PC-3 (cell line): ENCODE measurements around the gene SREK1. TPM values are rescaled to one million over a fixed set of nuclear protein-coding genes. Genes with fewer than 3 reads are reported as not detected.
"Not testable (repeated sequence)": the region's sequence is repeated elsewhere in the genome, so short reads cannot be mapped to it uniquely, and the experiment has no call there.

Source experiments
- ATAC-seq: fragments of 200-7000 bp; cut with Tn5 transposase; 2 replicates; pipeline ENCODE4 v1.9.1; 2020; ENCODE audit warnings: mild to moderate bottlenecking, moderate library complexity
- BruUV-seq: library from RNA; stranded (reverse); fragments of 400-500 nt; replicated peaks from 2 replicates; lab custom pipeline; 2021; lab: Mats Ljungman, UMichigan
- CTCF ChIA-PET: fragments of 300-600 bp; sonication (Branson Sonifier 250); formaldehyde crosslinking; loops from one replicate; lab custom pipeline; 2022; ENCODE audit warnings: antibody characterized with exemption; lab: Charles Lee
- POLR2A ChIA-PET: fragments of 300-600 bp; sonication (Branson Sonifier 250); formaldehyde crosslinking; loops from one replicate; lab custom pipeline; 2022; ENCODE audit warnings: antibody characterized with exemption; ENCODE audit not compliant: unreplicated experiment; lab: Charles Lee
- DNase-seq: peaks from one replicate; pipeline ENCODE4 v3.0.0-alpha.2; 2015
- H2AFZ ChIP-seq: fragments of 300-600 bp; sonication (generic); 2 replicates; pipeline ENCODE4 v1.6.0; 2016; ENCODE audit warnings: antibody characterized with exemption, low read length
- H3F3A ChIP-seq: fragments of 300-600 bp; sonication (generic); one replicate; pipeline ENCODE4 v1.6.0; 2017; ENCODE audit warnings: antibody characterized with exemption, low read length, control low read depth, mild to moderate bottlenecking; ENCODE audit not compliant: unreplicated experiment
- H3K27ac ChIP-seq: fragments of 300-600 bp; sonication (generic); 2 replicates; pipeline ENCODE4 v1.5.1; 2016; ENCODE audit warnings: mild to moderate bottlenecking, low read length
- H3K27me3 ChIP-seq: fragments of 300-600 bp; sonication (generic); 2 replicates; pipeline ENCODE4 v1.6.1; 2016; ENCODE audit warnings: low read length, mixed read lengths
- H3K36me3 ChIP-seq: fragments of 300-600 bp; sonication (generic); 2 replicates; pipeline ENCODE4 v1.6.1; 2016; ENCODE audit warnings: low read depth, mixed run types, low read length, mixed read lengths
- H3K4me1 ChIP-seq: fragments of 300-600 bp; sonication (generic); 2 replicates; pipeline ENCODE4 v1.5.1; 2016; ENCODE audit warnings: low read length; ENCODE audit not compliant: insufficient read depth
- H3K4me2 ChIP-seq: fragments of 300-600 bp; sonication (generic); 2 replicates; pipeline ENCODE4 v1.6.0; 2016; ENCODE audit warnings: low read length
- H3K4me3 ChIP-seq: fragments of 300-600 bp; sonication (generic); 2 replicates; pipeline ENCODE4 v1.5.1; 2016; ENCODE audit warnings: mild to moderate bottlenecking, low read length, mixed read lengths
- H3K79me2 ChIP-seq: fragments of 300-600 bp; sonication (generic); 2 replicates; pipeline ENCODE4 v1.6.1; 2017; ENCODE audit warnings: low read length, mixed read lengths
- H3K9ac ChIP-seq: fragments of 300-600 bp; sonication (generic); 2 replicates; pipeline ENCODE4 v1.6.0; 2016; ENCODE audit warnings: mild to moderate bottlenecking, low read length
- H3K9me2 ChIP-seq: fragments of 300-600 bp; sonication (generic); replicated peaks from 2 replicates; pipeline ENCODE4 v1.6.1; 2016; ENCODE audit warnings: mixed run types, low read length, mixed read lengths
- H3K9me3 ChIP-seq: fragments of 300-600 bp; sonication (generic); 2 replicates; pipeline ENCODE4 v1.6.1; 2016; ENCODE audit warnings: low read length, mixed read lengths
- H4K20me1 ChIP-seq: fragments of 300-600 bp; sonication (generic); 2 replicates; pipeline ENCODE4 v1.6.1; 2016; ENCODE audit warnings: low read length, mixed read lengths
- CTCF ChIP-seq: fragments of 300-600 bp; sonication (generic); conservative IDR thresholded peaks from 2 replicates; pipeline ENCODE4 v1.5.1; 2017; ENCODE audit warnings: antibody characterized with exemption, low read depth, mild to moderate bottlenecking, low read length
- EZH2 ChIP-seq: fragments of 300-600 bp; sonication (generic); IDR thresholded peaks from one replicate; pipeline ENCODE4 v1.6.1; 2017; ENCODE audit warnings: antibody characterized with exemption, mild to moderate bottlenecking, low read length; ENCODE audit not compliant: unreplicated experiment
- EZH2phosphoT487 ChIP-seq: fragments of 300-600 bp; sonication (generic); IDR thresholded peaks from 2 replicates; pipeline ENCODE4 v1.6.1; 2018; ENCODE audit warnings: mild to moderate bottlenecking, antibody characterized with exemption, low read length, borderline replicate concordance
- intact Hi-C: fragments of 100-400 bp; cut with micrococcal nuclease; formaldehyde crosslinking; loops from 2 replicates; pipeline ENCODE4 v1.9.0; 2023
- total RNA-seq: library from RNA; depleted of rRNA; stranded (reverse); fragments of >200 nt; gene quantifications from 2 replicates; pipeline ENCODE4 v1.2.3, GENCODE V29; 2014

The SREK1 gene
- total RNA-seq, 1 experiment from 2014 or later = 43.1 TPM

GRCh38 chr5:66222455-66222854, 78.4 kb downstream of the SREK1 start:
- Histone ChIP-seq H3K4me2 (no peak overlapping the region), H2AFZ (no peak overlapping the region), H3K9me2 (no peaks in the 10 kb centered on the region), H3K9me3 (no peaks in the 10 kb centered on the region), H3K4me1 (no peaks in the 10 kb centered on the region), H3K27ac (no peak overlapping the region), H3K9ac (no peak overlapping the region), H3K27me3 (no peaks in the 10 kb centered on the region), H3K4me3 (no peak overlapping the region), H3F3A (no peaks in the 10 kb centered on the region), H4K20me1 (no peaks in the 10 kb centered on the region), H3K36me3 (no peaks in the 10 kb centered on the region), H3K79me2 (no peaks in the 10 kb centered on the region)
- intact Hi-C loops = no loop called here
- BruUV-seq = no TSS peak
- ChIA-PET CTCF (no interaction called here), POLR2A (no interaction called here)
- TF ChIP-seq EZH2 (no peak), CTCF (no peak), EZH2phosphoT487 (no peak)
- DNase-seq (no peak), ATAC-seq (no peak)

GRCh38 chr5:66222896-66223295, 78.8 kb downstream of the SREK1 start:
- POLR2A ChIA-PET, intact Hi-C loops, H3F3A ChIP-seq, H3K4me3 ChIP-seq, H3K9me3 ChIP-seq, CTCF ChIA-PET, H3K4me2 ChIP-seq, H4K20me1 ChIP-seq, H3K9me2 ChIP-seq, H3K27me3 ChIP-seq, H2AFZ ChIP-seq, DNase-seq, H3K36me3 ChIP-seq, H3K9ac ChIP-seq, ATAC-seq, H3K79me2 ChIP-seq, H3K4me1 ChIP-seq, H3K27ac ChIP-seq, BruUV-seq: not testable (repeated sequence)

DNA sequence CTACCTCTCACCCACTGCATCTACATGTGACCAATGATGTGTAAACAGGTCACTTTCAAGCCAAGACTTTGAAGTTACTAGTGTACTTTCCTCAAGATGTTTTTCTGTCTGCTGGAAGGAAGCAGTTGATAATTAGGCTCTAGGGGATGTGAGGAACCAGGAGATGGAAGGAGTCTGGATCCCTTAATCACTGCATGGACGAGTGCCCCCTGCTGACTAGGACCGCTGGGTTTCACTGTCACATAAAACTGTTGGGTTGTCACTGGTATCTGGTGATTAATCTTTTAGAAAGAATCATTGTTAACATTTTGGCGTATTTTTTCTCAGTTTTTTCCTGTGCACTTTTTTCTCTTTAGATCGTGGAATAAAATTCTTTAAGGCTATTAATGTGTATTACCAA, 79.5 kb downstream of the SREK1 start:
- no peak for TF ChIP-seq EZH2
- no peak for TF ChIP-seq EZH2phosphoT487
- peak; percentile 56 for TF ChIP-seq CTCF
- DNase-seq = peak; percentile 33

More for the DNA sequence above, 79.5 kb downstream of the SREK1 start:
- Histone ChIP-seq H3K27ac (no peak overlapping the region), H3K9me2 (no peaks in the 10 kb centered on the region), H3K79me2 (no peaks in the 10 kb centered on the region), H3F3A (no peaks in the 10 kb centered on the region), H4K20me1 (no peaks in the 10 kb centered on the region), H3K27me3 (no peaks in the 10 kb centered on the region), H3K36me3 (no peaks in the 10 kb centered on the region), H3K9me3 (no peaks in the 10 kb centered on the region), H2AFZ (no peak overlapping the region), H3K4me3 (no peak overlapping the region), H3K4me2 (no peak overlapping the region), H3K4me1 (no peaks in the 10 kb centered on the region), H3K9ac (no peak overlapping the region)
- POLR2A ChIA-PET = no interaction called here
- CTCF ChIA-PET = no interaction called here
- BruUV-seq = no TSS peak
- peak; percentile 33; the same call in 1 of the 2 replicates for ATAC-seq
- intact Hi-C loops = no loop called here
